GM12875 (cell line): ENCODE data around the gene RALGAPB.

Source experiments
- H3K4me3 ChIP-seq: one replicate; pipeline ENCODE4 v1.5.1; 2011; ENCODE audit warnings: low read depth, low read length, control low read depth
- CTCF ChIP-seq: IDR thresholded peaks from 2 replicates; pipeline ENCODE4 v1.5.1; 2011; ENCODE audit warnings: low read depth, mild to moderate bottlenecking, control low read depth, inconsistent platforms, low read length, moderate library complexity, borderline replicate concordance; ENCODE audit not compliant: insufficient read depth

Gene RALGAPB

GRCh38 chr20:38557174-38557573 is 84.5 kb downstream of the RALGAPB start:
- H3K4me3 ChIP-seq: no peak overlapping the region
- no peak for TF ChIP-seq CTCF

- no peak overlapping the region for H3K4me3 ChIP-seq
- no peak for TF ChIP-seq CTCF
Observed at GRCh38 chr20:38558596-38559360, 86.1 kb downstream of the RALGAPB start.

DNA sequence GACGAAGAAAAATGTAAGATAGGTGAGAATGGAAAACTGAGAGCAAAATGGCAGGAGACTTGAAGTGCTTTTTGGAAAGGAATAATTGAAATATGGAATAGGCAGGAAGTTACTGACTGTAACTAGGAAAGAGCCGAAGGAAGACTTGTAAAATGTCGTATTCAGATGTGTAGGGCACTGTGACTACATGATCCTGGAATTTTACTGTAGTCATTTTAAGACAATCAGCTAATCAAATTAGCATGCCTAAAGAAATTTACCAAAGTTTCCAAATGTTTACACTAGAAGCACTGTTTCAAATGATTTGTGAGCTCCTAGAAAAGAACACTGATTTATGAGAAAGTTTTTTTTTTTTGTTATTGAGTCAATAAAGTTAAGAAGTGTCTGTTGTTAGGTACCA is 87.1 kb downstream of the RALGAPB start:
- no peak for TF ChIP-seq CTCF

DNA sequence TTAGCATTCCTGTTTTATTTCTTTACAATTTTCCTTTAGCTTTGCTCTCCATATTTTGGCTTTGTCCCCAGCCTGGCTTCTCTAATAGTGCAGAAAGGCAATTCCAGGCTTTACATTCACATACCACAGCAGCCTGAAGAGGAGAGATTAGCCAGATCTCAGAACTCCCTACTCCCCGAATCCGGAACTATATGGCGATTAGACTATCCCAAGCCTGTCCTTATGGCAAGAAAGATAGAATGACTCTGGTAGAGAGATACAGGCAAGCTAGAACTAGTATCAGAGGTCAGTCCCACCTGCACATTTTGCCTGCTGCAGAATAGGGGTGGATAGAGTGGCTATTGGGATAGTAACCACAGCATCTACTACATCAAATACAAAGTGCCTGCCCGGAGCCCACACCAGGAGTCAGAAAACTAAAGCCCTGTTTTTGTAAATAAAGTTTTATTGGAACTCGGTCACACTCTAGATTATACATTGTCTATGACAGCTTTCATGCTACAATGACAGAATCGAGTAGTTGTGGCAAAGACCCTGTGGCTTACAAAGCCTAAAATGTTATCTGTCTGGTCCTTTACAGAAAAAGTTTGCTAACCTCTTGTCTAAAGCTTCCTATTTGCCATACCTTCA is 91.3 kb downstream of the RALGAPB start:
- no peak for TF ChIP-seq CTCF
- H3K4me3 ChIP-seq: no peak overlapping the region

More for the DNA sequence above, 87.1 kb downstream of the RALGAPB start:
- no peak overlapping the region for H3K4me3 ChIP-seq

DNA sequence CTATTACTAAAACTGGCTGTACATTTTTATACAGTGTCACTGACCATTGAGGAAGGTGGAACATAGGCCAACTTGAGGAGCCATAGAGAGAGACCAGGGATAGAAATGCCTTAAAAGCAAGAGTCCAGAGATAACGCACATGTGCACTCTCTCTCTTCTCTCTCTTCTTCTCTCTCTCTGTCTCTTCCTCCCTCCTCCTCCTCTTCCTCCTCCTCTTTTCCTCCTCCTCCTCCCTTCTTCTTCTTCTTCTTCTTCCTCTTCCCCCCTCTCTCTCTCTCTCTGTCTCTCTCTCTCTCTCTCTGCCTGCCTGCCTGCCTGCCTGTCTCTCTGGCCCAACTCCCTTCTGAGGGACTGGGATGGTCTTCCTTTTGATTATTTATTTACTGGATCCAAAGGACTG is 92.0 kb downstream of the RALGAPB start:
- no peak overlapping the region for H3K4me3 ChIP-seq
- TF ChIP-seq CTCF: no peak

GRCh38 chr20:38566036-38566598 is 93.5 kb downstream of the RALGAPB start:
- TF ChIP-seq CTCF: no peak
- no peak overlapping the region for H3K4me3 ChIP-seq
